Left colon (tissue), 2 donors: ENCODE data around the gene RPL36A. TPM values are rescaled to one million over a fixed set of nuclear protein-coding genes. Genes with fewer than 3 reads are reported as not detected.

ENCODE experiments used
- ATAC-seq: fragments of 200-7000 bp; cut with Tn5 transposase; one replicate; pipeline ENCODE4 v1.9.1; 2020; ENCODE audit warnings: mild to moderate bottlenecking, moderate library complexity
- DNase-seq, 2 donors: peaks; one replicate each; pipeline ENCODE4 v3.0.0-alpha.2; 2020
- intact Hi-C, 2 donors: fragments of 100-400 bp; cut with DNase I in 1 of 2; cut with micrococcal nuclease in 1 of 2; formaldehyde crosslinking; loops; one replicate each; pipeline versions ENCODE4 v1.11.2 to v1.14.0; 2022; cut with DNase I, micrococcal nuclease
- long read RNA-seq: library from polyadenylated mRNA; unstranded; transcript quantifications from one replicate; pipeline ENCODE4 v2.0.0, GENCODE V29; 2021
- total RNA-seq, 2 donors: library from RNA; stranded (reverse); fragmentation: NEBNext Ultra II Directional; extraction: Animal tissue kit (Norgen Biotek cat#: 25700); gene quantifications; one replicate each; pipeline ENCODE4 v1.2.1, GENCODE V29; 2021
- donor health status: DM: no; HTN: no; CAD: no.
- donor health status: DM: yes; HTN: yes; CAD: no.

Gene RPL36A
- total RNA-seq = 100 to 1,000 TPM; 136 to 165 TPM
- long read RNA-seq, partial matches to known transcripts = 0 of 4 reads
- long read RNA-seq, other reads (novel, unspliced or antisense) = 0 of 4 reads

DNA sequence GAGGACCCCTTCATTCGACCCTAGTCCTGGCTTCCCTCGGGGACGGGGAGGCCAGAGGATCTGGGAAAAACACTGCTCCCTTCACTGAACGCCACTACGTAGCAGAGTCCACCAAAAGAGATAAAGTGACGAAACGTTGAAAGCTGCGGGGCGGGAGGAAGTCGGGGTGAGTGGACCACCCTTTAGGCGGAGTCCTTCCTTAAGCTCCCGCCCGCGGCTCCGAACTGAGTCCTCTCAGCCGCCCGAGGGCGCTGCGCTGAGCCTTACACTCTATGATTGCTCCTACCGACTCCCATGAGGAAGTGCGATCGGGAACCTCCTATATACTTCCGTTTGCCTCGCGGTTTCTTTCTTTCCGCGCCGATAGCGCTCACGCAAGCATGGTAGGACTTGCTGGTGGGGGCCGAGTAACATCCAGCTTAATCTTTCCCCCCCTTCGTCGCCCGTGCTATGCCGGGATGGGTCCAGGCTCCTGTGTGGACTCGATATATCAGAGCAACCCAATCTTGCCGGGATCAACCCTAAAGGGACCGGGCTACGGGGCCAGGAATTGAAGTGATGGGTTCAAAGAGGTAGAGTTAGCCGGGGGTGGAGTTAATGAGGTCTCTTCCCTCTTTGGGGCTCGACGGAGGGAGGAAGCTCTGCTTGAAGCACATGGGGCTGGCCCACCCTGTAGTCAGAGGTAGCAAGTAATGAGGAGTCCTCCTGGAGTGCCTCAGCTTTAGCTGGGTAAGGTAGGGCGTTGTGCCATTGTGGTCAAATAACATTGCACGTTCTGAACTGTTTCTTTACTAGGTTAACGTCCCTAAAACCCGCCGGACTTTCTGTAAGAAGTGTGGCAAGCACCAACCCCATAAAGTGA, at the start of gene RPL36A:
Gene RPL36A (plus strand): TSS at position 348 of the 862 bp plus-strand sequence. CDS start 33 bp downstream, at position 381.
- intact Hi-C loops = no loop called here
- peak; percentile 91 for ATAC-seq
- peak; percentile 83 to 89 for DNase-seq

GRCh38 chrX:101347859-101348451, 42.9 kb upstream of the RPL36A start:
- intact Hi-C loops = no loop called here
- DNase-seq = peak in 1 of 2 donors; percentile 24
- ATAC-seq = peak; percentile 35

- intact Hi-C loops = no loop called here
- DNase-seq = peak; percentile 80 to 84
- ATAC-seq = peak; percentile 98
Measured at GRCh38 chrX:101348452-101349192, 42.2 kb upstream of the RPL36A start, which contains the start of gene TIMM8A. TIMM8A (minus strand) TSS chrX:101348742; CDS start chrX:101348664, 78 bp downstream.

DNA sequence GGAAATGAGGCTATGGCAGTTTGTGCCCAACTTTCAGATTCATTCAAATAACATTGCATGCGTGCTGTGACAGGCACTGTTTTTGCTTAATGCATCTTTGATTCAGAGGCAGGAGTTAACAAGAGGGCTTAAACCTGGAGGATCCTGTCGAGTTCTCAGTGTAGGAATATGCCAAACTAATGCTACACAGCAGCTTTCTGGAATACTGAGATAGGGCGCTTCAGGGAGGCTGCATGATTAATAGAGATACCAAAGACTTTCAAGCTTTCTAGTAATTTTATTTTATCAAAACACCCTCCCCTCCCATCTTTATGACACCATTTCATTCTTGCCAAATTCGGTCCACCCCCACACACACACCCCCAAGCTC, 41.6 kb upstream of the RPL36A start:
- DNase-seq = no peak
- no peak for ATAC-seq
- intact Hi-C loops = no loop called here

GRCh38 chrX:101357166-101357795, 33.5 kb upstream of the RPL36A start:
- no peak for DNase-seq
- ATAC-seq = peak; percentile 53
- intact Hi-C loops = no loop called here

DNA sequence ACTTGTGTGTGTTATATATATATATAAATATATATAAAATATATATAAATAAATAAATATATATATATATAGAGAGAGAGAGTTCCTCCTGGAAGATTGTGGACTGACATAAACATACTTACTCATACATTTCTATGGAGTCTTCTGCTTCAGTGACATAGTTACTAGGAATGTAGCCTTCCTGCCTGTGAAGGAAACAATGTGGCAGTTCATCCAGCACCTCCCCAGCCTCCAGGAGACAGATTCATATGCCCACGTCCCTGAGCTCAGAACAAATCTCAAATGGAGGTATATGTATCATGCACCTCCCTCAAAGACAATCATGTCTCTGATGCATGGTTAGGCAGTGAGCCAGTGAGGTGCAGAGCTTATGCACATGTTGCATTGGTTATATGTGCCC, 30.8 kb upstream of the RPL36A start:
- intact Hi-C loops = no loop called here
- no peak for DNase-seq
- ATAC-seq = no peak

DNA sequence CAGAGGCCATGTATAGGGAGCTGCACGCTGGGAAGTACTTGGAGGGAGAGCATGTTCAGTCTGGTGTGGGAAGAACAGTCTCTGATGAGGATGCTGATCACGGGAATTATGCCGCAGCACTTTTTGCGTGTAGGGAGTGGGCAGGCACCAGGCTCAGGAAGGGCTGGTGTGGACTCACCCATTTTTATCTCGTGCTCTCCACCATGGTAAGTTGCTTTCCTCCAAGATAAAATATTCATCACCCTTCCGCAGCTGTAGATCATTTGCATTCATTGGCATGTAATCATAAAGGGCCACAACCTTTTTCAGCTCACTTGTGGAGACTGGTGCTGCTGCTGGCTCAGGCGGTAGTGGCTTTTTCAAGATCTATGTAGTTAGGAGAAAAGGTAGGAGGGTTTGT, 30.4 kb upstream of the RPL36A start:
- intact Hi-C loops = no loop called here
- DNase-seq = no peak

GRCh38 chrX:101362116-101362515, 28.7 kb upstream of the RPL36A start:
- intact Hi-C loops = no loop called here
- no peak for ATAC-seq
- no peak for DNase-seq

More for the DNA sequence above, 30.4 kb upstream of the RPL36A start:
- ATAC-seq = no peak

GRCh38 chrX:101362757-101363156, 28.1 kb upstream of the RPL36A start:
- DNase-seq = no peak
- no peak for ATAC-seq
- intact Hi-C loops = no loop called here

- ATAC-seq (no peak), DNase-seq (no peak)
- intact Hi-C loops = no loop called here
Measured at GRCh38 chrX:101365301-101365795, 25.5 kb upstream of the RPL36A start.

DNA sequence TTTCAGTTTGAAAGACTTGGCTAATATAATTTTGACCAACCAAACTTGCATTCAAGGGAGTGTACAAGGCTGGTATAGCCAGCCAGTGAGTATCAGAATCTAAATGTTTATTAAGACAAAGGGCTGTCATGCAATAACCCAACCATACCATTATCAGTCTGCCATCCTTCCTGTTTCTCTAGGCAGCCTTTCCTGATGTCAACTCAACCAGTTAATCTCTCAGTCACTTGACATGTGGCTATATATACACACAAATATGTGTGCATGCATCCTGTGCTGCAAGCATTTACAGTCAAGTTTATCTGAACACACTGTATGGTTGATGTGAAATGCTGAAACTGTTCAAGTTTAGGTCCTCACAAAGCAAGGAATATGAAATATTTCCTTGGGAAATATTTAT, 22.0 kb upstream of the RPL36A start:
- intact Hi-C loops = no loop called here
- DNase-seq (no peak), ATAC-seq (no peak)

DNA sequence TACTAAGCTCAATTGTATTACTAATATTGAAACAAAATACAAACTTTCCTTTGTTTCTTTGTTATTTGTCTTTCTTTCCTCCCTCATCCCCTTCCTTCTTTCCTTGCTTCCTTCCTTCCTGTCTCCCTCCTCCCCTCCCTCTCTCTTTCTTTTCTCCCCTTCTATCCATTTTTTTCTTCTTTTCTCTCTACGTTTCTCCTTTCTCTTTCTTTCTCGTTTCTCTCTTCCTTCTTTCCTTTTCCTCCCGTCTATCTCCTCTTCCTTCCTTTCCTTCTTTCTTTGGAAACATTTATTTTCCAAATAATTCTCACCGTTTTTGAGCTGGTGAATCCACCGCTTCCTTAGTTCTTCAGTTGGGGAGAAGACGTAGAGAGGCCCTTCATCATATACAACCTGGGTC, 21.1 kb upstream of the RPL36A start:
- intact Hi-C loops = no loop called here
- ATAC-seq (no peak), DNase-seq (no peak)

GRCh38 chrX:101370888-101371504, 19.8 kb upstream of the RPL36A start:
- no peak for ATAC-seq
- intact Hi-C loops = no loop called here
- DNase-seq = no peak

DNA sequence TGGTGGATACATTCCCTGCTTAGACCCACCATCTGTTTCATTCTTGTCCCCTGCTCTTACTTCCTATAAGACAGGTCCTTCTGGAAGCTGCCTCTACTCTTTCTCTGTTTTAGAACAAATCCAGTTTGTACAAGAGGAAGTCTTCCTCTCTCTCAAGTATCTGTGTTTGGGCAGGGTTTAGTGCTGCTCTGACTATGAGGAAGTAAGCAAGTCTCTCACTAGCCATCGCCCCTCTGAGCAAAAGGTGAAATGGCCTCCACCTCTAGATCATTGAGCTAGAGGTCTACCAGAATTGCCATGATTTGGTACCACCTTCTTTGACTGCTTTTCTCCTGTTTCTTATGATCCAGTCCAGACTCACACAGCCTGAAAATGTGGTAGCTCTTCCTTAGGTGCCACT, 13.3 kb upstream of the RPL36A start:
- no peak for DNase-seq
- intact Hi-C loops = no loop called here
- ATAC-seq = no peak

- ATAC-seq (no peak), DNase-seq (no peak)
- intact Hi-C loops = no loop called here
Measured at GRCh38 chrX:101383679-101384205, 7.1 kb upstream of the RPL36A start.

GRCh38 chrX:101385026-101385684, 5.7 kb upstream of the RPL36A start:
- intact Hi-C loops = no loop called here
- DNase-seq (no peak), ATAC-seq (no peak)

GRCh38 chrX:101385795-101386541, 4.8 kb upstream of the RPL36A start, which contains the start of gene BTK:
BTK (minus strand) TSS chrX:101386191; CDS start chrX:101375284, 10,907 bp downstream.
- no peak for ATAC-seq

More at GRCh38 chrX:101385795-101386541, 4.8 kb upstream of the RPL36A start, which contains the start of gene BTK:
- intact Hi-C loops = no loop called here
- DNase-seq = peak in 1 of 2 donors; percentile 30
